ENCODE data around the gene GRM7.

DNA sequence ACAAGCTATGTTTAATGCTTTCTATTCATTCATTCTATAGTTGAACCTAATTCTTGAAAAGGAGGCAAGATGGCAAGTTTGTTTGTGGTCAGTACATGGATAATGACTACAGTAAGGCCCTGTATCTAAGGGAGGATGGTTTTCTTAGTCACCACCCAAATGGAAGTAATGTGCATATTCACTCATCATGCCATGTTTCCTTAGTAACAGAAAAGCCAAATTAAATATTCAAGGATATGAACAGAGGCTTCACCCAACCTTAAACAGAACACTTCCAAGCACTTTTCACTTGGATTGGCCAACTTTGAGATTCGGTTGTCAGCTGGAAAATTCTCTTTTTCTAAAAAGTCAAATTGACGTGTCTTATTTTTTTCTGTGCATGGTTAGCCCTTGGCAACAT is 835.4 kb downstream of the GRM7 start:
- no peak for TF ChIP-seq GATA2 (IDR thresholded peaks at IDR 0.05; ENCODE audit: low read depth, low read length)
- no peak for TF ChIP-seq GATA3 (IDR thresholded peaks at IDR 0.05; ENCODE audit: low read depth, low read length)

All from SH-SY5Y (cell line).